NCI-H510A (cell line): ENCODE measurements around the gene PCDHB1.
"Not testable (repeated sequence)": the region's sequence is repeated elsewhere in the genome, so short reads cannot be mapped to it uniquely, and the experiment has no call there.

Source experiments
- DNase-seq: peaks from one replicate; lab custom pipeline; 2025; lab: John Stamatoyannopoulos, UW

The PCDHB1 gene

GRCh38 chr5:141077826-141078225 lies 26.7 kb downstream of the PCDHB1 start:
- DNase-seq = no peak

- DNase-seq = no peak
Measured at GRCh38 chr5:141082228-141082627, 31.1 kb downstream of the PCDHB1 start.

GRCh38 chr5:141084487-141084989 lies 33.4 kb downstream of the PCDHB1 start:
- no peak for DNase-seq

GRCh38 chr5:141094481-141095262 lies 43.5 kb downstream of the PCDHB1 start, which contains the start of gene PCDHB2:
Gene PCDHB2 (plus strand): TSS chr5:141094615. CDS start chr5:141094791, 176 bp downstream.
- DNase-seq = peak; percentile 35

- no peak for DNase-seq
Measured at GRCh38 chr5:141095263-141095641, 44.1 kb downstream of the PCDHB1 start.

GRCh38 chr5:141096181-141096580 lies 45.0 kb downstream of the PCDHB1 start:
- not testable (repeated sequence) for DNase-seq

GRCh38 chr5:141096586-141096985 lies 45.4 kb downstream of the PCDHB1 start:
- DNase-seq = not testable (repeated sequence)

GRCh38 chr5:141100243-141100805 lies 49.1 kb downstream of the PCDHB1 start, which contains the start of gene PCDHB3:
Gene PCDHB3 (plus strand): TSS chr5:141100473. CDS start chr5:141100650, 177 bp downstream.
- no peak for DNase-seq

GRCh38 chr5:141101059-141101458 lies 49.9 kb downstream of the PCDHB1 start:
- DNase-seq = no peak

- not testable (repeated sequence) for DNase-seq
Measured at GRCh38 chr5:141102070-141102469, 50.9 kb downstream of the PCDHB1 start.

GRCh38 chr5:141102471-141102870 lies 51.3 kb downstream of the PCDHB1 start:
- not testable (repeated sequence) for DNase-seq

- DNase-seq = no peak
Measured at GRCh38 chr5:141105350-141105749, 54.2 kb downstream of the PCDHB1 start.
